Endometrial microvascular endothelial cells (primary cell): ENCODE measurements around the gene NUDT5. TPM values are rescaled to one million over a fixed set of nuclear protein-coding genes. Genes with fewer than 3 reads are reported as not detected.

ENCODE experiments used
- total RNA-seq: library from RNA; depleted of rRNA; stranded (reverse); fragments of >200 nt; gene quantifications from one replicate; pipeline ENCODE4 v1.2.3, GENCODE V29; 2015; ENCODE audit errors: inconsistent ontology term

Gene NUDT5
- total RNA-seq, 1 donor from 2014 or later, result 91.2 TPM

Other genes starting within 250 kb of the NUDT5 start
- 16.9 TPM for gene UPF2, start 153.1 kb downstream of the NUDT5 start, total RNA-seq
- 11.1 TPM for gene DHTKD1, start 126.9 kb downstream of the NUDT5 start, total RNA-seq
- 7.4 TPM for gene SEC61A2, start 66.2 kb downstream of the NUDT5 start, total RNA-seq
- gene CDC123, start 297 bp upstream of the NUDT5 start, total RNA-seq, result 179 TPM
- gene CAMK1D, start 153.7 kb upstream of the NUDT5 start, total RNA-seq, result 0.37 TPM